Left renal cortex interstitium (tissue), 4 donors: ENCODE measurements around the gene JMJD1C. TPM values are rescaled to one million over a fixed set of nuclear protein-coding genes. Genes with fewer than 3 reads are reported as not detected.
"Not testable (repeated sequence)": the region's sequence is repeated elsewhere in the genome, so short reads cannot be mapped to it uniquely, and the experiment has no call there.

ENCODE experiments used
- DNase-seq, 4 donors: peaks; one replicate each; pipeline ENCODE4 v3.0.0-alpha.2; 2013; ENCODE audit warnings: low read depth in 4 of 4, low spot score in 2 of 4, missing footprints in 1 of 4
- polyA plus RNA-seq, 4 donors: library from polyadenylated mRNA; unstranded; fragments of 120-200 nt; gene quantifications; one replicate each; pipeline ENCODE4 v1.2.1, GENCODE V29; 2013; ENCODE audit not compliant: insufficient read length in 4 of 4

Gene JMJD1C
- polyA plus RNA-seq, 4 donors, result 89.4 to 118 (median 98.6) TPM

GRCh38 chr10:63313066-63313717 is 152.6 kb downstream of the JMJD1C start:
- no peak for DNase-seq

GRCh38 chr10:63308628-63309027 is 157.1 kb downstream of the JMJD1C start:
- DNase-seq, result no peak

- no peak for DNase-seq
These were observed 161.6 kb downstream of the JMJD1C start for GRCh38 chr10:63304146-63304545.

- no peak for DNase-seq
These were observed 165.0 kb downstream of the JMJD1C start for GRCh38 chr10:63300801-63301200.

GRCh38 chr10:63297941-63298340 is 167.8 kb downstream of the JMJD1C start:
- no peak for DNase-seq

- no peak for DNase-seq
These were observed 171.0 kb downstream of the JMJD1C start for GRCh38 chr10:63294781-63295180.

- DNase-seq, result not testable (repeated sequence)
These were observed 172.9 kb downstream of the JMJD1C start for GRCh38 chr10:63292847-63293246.

GRCh38 chr10:63288170-63288569 is 177.6 kb downstream of the JMJD1C start:
- no peak for DNase-seq

- DNase-seq, result no peak
These were observed 179.0 kb downstream of the JMJD1C start for GRCh38 chr10:63286754-63287264.

GRCh38 chr10:63286340-63286739 is 179.4 kb downstream of the JMJD1C start:
- no peak for DNase-seq

- DNase-seq, result not testable (repeated sequence)
These were observed 181.9 kb downstream of the JMJD1C start for GRCh38 chr10:63283901-63284300.

- DNase-seq, result no peak
These were observed 182.7 kb downstream of the JMJD1C start for GRCh38 chr10:63283093-63283492.

GRCh38 chr10:63281967-63282366 is 183.8 kb downstream of the JMJD1C start:
- no peak for DNase-seq

GRCh38 chr10:63280386-63280785 is 185.4 kb downstream of the JMJD1C start:
- DNase-seq, result no peak

GRCh38 chr10:63275094-63275493 is 190.7 kb downstream of the JMJD1C start:
- no peak for DNase-seq

GRCh38 chr10:63273577-63273976 is 192.2 kb downstream of the JMJD1C start:
- DNase-seq, result no peak

GRCh38 chr10:63268798-63269503 is 196.8 kb downstream of the JMJD1C start:
- DNase-seq, result peak in 3 of 4 donors; percentile 76 to 95 (median 87)

- peak in 2 of 4 donors; percentile 30 to 58 for DNase-seq
These were observed 197.5 kb downstream of the JMJD1C start for GRCh38 chr10:63268149-63268797.

GRCh38 chr10:63267414-63268148 is 198.2 kb downstream of the JMJD1C start:
- DNase-seq, result peak in 3 of 4 donors; percentile 47 to 89 (median 70)

GRCh38 chr10:63266391-63267316 is 199.1 kb downstream of the JMJD1C start:
- no peak for DNase-seq
